ENCODE data around the gene CTNNA2.

The CTNNA2 gene

DNA sequence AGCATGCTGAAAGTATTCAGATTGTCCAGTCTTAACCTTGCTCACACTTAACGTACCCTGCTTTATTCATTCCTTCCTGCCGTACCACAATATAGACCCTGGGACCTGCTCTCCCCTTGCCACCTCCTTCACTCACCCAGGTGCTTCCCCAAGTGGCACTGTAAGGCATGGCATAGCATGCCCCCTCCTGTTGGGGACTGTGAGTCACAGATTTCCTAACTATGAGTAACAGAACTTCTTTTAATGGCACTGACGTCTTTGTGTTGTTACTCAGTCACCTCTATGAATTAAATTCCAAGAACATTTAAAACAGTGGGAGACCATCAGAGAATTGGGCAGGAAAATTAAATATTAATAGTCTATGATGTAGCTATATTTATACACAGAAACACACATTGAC is 117.2 kb downstream of the CTNNA2 start:
- H3K4me2 ChIP-seq (ENCODE audit: low read length): no peak overlapping the region
- H3K27me3 ChIP-seq (ENCODE audit: low read depth, low read length): no peaks in the 10 kb centered on the region
- no peak for TF ChIP-seq EZH2phosphoT487 (IDR thresholded peaks at IDR 0.05; ENCODE audit: low read depth)
- TF ChIP-seq, protein P1, sequence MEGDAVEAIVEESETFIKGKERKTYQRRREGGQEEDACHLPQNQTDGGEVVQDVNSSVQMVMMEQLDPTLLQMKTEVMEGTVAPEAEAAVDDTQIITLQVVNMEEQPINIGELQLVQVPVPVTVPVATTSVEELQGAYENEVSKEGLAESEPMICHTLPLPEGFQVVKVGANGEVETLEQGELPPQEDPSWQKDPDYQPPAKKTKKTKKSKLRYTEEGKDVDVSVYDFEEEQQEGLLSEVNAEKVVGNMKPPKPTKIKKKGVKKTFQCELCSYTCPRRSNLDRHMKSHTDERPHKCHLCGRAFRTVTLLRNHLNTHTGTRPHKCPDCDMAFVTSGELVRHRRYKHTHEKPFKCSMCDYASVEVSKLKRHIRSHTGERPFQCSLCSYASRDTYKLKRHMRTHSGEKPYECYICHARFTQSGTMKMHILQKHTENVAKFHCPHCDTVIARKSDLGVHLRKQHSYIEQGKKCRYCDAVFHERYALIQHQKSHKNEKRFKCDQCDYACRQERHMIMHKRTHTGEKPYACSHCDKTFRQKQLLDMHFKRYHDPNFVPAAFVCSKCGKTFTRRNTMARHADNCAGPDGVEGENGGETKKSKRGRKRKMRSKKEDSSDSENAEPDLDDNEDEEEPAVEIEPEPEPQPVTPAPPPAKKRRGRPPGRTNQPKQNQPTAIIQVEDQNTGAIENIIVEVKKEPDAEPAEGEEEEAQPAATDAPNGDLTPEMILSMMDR (IDR thresholded peaks at IDR 0.05; ENCODE audit: low read depth, low read length): no peak
- no peak overlapping the region for H2AFZ ChIP-seq (ENCODE audit: low read depth, low read length)
- no peak overlapping the region for H3K9ac ChIP-seq (ENCODE audit: low read length)
- H3K4me3 ChIP-seq (ENCODE audit: low read length): no peak overlapping the region
- H4K20me1 ChIP-seq (ENCODE audit: insufficient read depth, low read length): no peaks in the 10 kb centered on the region
- no peak overlapping the region for H3K27ac ChIP-seq (ENCODE audit: low read length)
- H3K79me2 ChIP-seq (ENCODE audit: low read length): no peaks in the 10 kb centered on the region
- no peaks in the 10 kb centered on the region for H3K36me3 ChIP-seq (replicated peaks; ENCODE audit: low read depth, low read length)
- H3K4me1 ChIP-seq (ENCODE audit: low read length): no peaks in the 10 kb centered on the region
- H3K9me3 ChIP-seq (ENCODE audit: insufficient read depth, low read length): no peaks in the 10 kb centered on the region

DNA sequence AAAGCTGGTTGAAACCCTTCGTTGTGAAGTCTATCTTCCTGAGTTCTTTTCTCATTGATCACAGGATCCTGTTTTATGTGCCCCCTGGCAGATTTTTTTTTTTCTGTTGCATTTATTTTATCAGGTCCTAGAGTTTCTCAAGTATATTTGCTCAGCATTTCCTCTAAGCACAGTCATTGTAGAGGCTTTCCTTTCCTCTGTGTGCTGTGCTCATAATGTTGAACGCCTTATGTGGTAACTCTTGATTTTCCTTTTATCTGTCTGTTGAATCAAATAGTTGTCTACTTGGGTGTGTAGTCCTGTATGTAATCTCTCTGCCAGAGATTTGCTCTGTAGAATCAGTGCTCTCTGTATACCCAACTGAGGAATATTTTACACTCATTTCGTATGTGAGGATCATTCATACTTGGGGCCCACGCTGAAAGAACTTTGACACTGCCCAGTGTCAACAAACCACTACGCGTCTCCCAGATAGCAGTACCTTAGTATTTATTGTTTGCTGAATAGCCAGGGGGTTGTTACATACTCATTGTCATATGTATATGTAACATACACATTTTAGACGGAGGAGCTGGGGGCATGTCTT is 118.2 kb downstream of the CTNNA2 start:
- Histone ChIP-seq H3K36me3 (replicated peaks; ENCODE audit: low read depth, low read length) (no peaks in the 10 kb centered on the region), H4K20me1 (ENCODE audit: insufficient read depth, low read length) (no peaks in the 10 kb centered on the region), H3K9me3 (ENCODE audit: insufficient read depth, low read length) (no peaks in the 10 kb centered on the region), H3K4me3 (ENCODE audit: low read length) (no peak overlapping the region), H2AFZ (ENCODE audit: low read depth, low read length) (no peak overlapping the region), H3K79me2 (ENCODE audit: low read length) (no peaks in the 10 kb centered on the region), H3K4me2 (ENCODE audit: low read length) (no peak overlapping the region), H3K27ac (ENCODE audit: low read length) (no peak overlapping the region), H3K9ac (ENCODE audit: low read length) (no peak overlapping the region), H3K27me3 (ENCODE audit: low read depth, low read length) (no peaks in the 10 kb centered on the region), H3K4me1 (ENCODE audit: low read length) (no peaks in the 10 kb centered on the region)
- TF ChIP-seq, protein P1 (IDR thresholded peaks at IDR 0.05; ENCODE audit: low read depth, low read length): no peak
- no peak for TF ChIP-seq EZH2phosphoT487 (IDR thresholded peaks at IDR 0.05; ENCODE audit: low read depth)

DNA sequence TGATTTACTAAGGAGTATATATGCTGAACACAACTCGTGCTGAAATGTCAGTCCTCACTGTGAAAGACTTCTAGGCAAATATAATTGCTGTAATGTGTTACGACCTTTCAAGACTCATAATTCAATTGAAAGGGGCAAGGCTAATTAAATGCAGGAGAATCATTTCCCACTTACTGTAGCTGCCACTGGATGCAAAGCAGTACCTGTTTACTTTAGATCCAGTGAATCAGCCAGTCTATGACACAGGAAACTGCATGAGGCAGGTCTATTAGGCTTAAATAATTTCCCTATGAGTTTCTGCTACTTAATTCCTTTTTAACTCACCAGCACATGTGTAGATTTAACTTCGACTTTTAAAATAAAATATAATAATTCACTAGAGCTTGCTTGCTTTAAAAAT is 125.6 kb downstream of the CTNNA2 start:
- no peak overlapping the region for H3K4me2 ChIP-seq (ENCODE audit: low read length)
- no peaks in the 10 kb centered on the region for H3K79me2 ChIP-seq (ENCODE audit: low read length)
- no peak overlapping the region for H3K4me3 ChIP-seq (ENCODE audit: low read length)
- no peaks in the 10 kb centered on the region for H3K36me3 ChIP-seq (replicated peaks; ENCODE audit: low read depth, low read length)
- no peak overlapping the region for H3K27ac ChIP-seq (ENCODE audit: low read length)
- H3K9me3 ChIP-seq (ENCODE audit: insufficient read depth, low read length): no peaks in the 10 kb centered on the region
- no peak overlapping the region for H2AFZ ChIP-seq (ENCODE audit: low read depth, low read length)
- H3K27me3 ChIP-seq (ENCODE audit: low read depth, low read length): no peaks in the 10 kb centered on the region
- no peaks in the 10 kb centered on the region for H3K4me1 ChIP-seq (ENCODE audit: low read length)
- TF ChIP-seq, protein P1 (IDR thresholded peaks at IDR 0.05; ENCODE audit: low read depth, low read length): no peak
- no peak for TF ChIP-seq EZH2phosphoT487 (IDR thresholded peaks at IDR 0.05; ENCODE audit: low read depth)
- no peak overlapping the region for H3K9ac ChIP-seq (ENCODE audit: low read length)
- H4K20me1 ChIP-seq (ENCODE audit: insufficient read depth, low read length): no peaks in the 10 kb centered on the region

DNA sequence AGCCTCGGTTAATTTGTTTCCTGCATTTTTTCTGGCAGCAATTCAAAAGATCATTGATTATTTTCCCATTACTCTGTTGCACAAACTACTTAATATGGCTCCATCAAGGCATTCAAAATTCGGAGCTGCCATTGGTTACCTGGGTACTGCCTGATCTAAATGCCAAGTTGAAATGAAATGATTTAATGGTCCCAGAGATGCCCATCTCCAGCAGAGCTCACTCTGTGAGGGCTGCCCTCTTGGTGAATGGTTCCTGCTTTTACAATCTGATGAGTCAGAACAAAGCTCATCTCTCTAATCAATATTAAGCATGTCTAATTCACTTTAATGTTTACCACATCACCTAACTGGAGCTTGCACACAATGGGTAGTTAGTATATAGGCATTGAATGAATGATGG is 126.1 kb downstream of the CTNNA2 start:
- Histone ChIP-seq H3K9me3 (ENCODE audit: insufficient read depth, low read length) (no peaks in the 10 kb centered on the region), H4K20me1 (ENCODE audit: insufficient read depth, low read length) (no peaks in the 10 kb centered on the region), H2AFZ (ENCODE audit: low read depth, low read length) (no peak overlapping the region), H3K36me3 (replicated peaks; ENCODE audit: low read depth, low read length) (no peaks in the 10 kb centered on the region), H3K4me2 (ENCODE audit: low read length) (no peak overlapping the region), H3K79me2 (ENCODE audit: low read length) (no peaks in the 10 kb centered on the region), H3K4me3 (ENCODE audit: low read length) (no peak overlapping the region), H3K9ac (ENCODE audit: low read length) (no peak overlapping the region), H3K4me1 (ENCODE audit: low read length) (no peaks in the 10 kb centered on the region), H3K27me3 (ENCODE audit: low read depth, low read length) (no peaks in the 10 kb centered on the region), H3K27ac (ENCODE audit: low read length) (no peak overlapping the region)
- TF ChIP-seq, protein P1 (IDR thresholded peaks at IDR 0.05; ENCODE audit: low read depth, low read length): no peak
- no peak for TF ChIP-seq EZH2phosphoT487 (IDR thresholded peaks at IDR 0.05; ENCODE audit: low read depth)

All from OCI-LY3 (cell line).